Fibroblast of skin of abdomen (primary cell): ENCODE measurements around the gene ADIPOQ.
"Not testable (repeated sequence)": the region's sequence is repeated elsewhere in the genome, so short reads cannot be mapped to it uniquely, and the experiment has no call there.

Experiments
- DNase-seq: peaks from one replicate; pipeline ENCODE4 v3.0.0-alpha.2; 2013

ADIPOQ gene

DNA sequence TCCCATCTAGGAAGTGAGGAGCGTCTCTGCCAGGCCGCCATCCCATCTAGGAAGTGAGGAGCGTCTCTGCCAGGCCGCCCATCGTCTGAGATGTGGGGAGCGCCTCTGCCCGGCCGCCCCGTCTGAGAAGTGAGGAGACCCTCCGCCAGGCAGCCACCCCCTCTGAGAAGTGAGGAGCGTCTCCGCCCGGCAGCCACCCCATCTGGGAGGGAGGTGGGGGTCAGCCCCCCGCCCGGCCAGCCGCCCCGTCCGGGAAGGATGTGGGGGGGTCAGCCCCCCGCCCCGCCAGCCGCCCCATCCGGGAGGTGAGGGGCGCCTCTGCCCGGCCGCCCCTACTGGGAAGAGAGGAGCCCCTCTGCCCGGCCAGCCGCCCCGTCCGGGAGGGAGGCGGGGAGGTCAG is 31.3 kb downstream of the ADIPOQ start:
- not testable (repeated sequence) for DNase-seq

DNA sequence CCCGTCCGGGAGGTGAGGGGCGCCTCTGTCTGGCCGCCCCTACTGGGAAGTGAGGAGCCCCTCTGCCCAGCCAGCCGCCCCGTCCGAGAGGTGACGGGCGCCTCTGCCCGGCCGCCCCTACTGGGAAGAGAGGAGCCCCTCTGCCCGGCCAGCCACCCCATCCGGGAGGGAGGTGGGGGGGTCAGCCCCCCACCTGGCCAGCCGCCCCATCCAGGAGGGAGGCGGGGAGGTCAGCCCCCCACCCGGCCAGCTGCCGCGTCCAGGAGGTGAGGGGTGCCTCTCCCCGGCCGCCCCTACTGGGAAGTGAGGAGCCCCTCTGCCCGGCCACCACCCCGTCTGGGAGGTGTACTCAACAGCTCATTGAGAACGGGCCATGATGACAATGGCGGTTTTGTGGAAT is 31.7 kb downstream of the ADIPOQ start:
- DNase-seq = not testable (repeated sequence)

DNA sequence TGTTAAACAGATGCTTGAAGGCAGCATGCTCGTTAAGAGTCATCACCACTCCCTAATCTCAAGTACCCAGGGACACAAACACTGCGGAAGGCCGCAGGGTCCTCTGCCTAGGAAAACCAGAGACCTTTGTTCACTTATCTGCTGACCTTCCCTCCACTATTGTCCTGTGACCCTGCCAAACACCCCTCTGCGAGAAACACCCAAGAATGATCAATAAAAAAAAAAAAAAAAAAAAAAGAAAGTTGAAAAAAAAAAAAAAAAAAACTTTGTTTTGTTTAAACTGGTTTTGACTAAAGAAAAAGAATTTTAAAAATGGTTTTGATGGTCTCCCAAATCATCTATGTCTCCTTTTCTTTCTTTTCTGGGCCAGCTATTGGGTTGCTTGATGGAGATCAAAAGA is 32.3 kb downstream of the ADIPOQ start:
- not testable (repeated sequence) for DNase-seq

DNA sequence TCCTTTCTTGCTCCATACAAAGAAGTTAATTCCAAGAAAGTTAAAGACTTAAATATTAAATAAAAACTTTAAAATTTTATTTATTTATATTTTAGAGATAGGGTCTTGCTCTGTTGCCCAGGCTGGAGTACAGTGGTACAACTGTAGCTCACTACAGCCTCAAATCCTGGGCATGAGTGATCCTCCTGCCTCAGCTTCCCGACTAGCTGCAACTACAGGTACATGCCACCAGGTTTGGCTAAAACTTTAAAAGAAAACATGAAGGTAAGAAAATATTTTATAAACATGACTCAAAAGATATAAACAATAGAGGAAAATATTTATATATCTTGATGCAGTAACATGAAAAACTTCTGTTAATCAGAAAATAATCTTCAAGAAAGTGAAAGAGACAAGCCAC is 33.2 kb downstream of the ADIPOQ start:
- no peak for DNase-seq

DNA sequence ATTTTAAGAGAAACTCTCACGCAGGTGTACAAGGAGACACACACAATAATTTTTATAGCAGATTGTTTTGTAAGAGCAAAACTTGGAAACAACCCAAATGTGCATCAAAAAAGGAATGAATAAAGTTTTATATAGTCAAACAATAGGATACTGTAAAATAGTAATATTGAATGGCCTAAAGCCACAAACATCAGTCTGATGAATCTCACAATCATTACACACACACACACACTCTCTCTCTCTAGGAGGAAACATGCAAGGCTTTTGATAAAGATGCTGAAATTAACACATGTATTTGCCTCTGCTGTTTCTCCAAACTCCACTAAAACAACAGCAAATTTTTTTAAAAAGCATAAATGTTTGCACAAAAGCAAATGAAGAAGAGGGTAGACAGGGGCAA is 37.3 kb downstream of the ADIPOQ start:
- DNase-seq = no peak

DNA sequence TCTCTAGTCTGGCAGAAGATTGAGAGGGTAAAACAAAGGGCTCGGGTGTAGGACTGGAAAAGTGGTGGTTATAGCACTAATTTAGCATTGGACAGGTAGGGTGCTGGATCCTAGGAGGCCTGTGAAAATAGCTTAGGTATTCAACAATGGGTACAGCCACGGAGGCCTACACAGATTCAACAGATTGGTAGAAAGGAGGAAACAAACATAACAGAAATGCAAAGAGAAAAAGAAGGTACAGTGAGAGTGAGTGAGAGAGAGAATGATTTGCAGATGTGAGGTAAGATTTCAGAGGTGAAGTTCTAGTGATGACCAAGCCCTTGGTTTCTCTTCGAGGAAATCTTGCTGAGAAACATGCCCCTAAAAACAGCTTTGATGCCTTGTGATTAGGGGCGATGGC is 37.9 kb downstream of the ADIPOQ start:
- DNase-seq = no peak

DNA sequence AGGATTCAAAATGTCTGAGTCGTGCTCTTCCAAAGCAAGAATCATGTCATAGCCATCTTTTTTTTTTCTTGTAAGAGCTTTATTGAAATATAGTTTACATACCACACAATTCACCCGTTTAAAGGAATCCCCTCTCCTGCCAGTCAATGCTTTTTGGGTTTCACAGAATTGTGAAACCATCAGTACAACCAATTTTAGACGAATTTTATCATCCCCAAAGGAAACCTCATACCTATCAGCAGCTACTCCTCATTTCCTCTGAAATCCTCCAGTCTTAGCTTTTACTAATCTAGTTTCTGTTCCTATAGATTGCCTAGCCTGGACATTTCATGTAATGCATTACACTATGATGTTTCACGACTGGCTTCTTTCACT is 39.6 kb downstream of the ADIPOQ start:
- peak; percentile 67 for DNase-seq

DNA sequence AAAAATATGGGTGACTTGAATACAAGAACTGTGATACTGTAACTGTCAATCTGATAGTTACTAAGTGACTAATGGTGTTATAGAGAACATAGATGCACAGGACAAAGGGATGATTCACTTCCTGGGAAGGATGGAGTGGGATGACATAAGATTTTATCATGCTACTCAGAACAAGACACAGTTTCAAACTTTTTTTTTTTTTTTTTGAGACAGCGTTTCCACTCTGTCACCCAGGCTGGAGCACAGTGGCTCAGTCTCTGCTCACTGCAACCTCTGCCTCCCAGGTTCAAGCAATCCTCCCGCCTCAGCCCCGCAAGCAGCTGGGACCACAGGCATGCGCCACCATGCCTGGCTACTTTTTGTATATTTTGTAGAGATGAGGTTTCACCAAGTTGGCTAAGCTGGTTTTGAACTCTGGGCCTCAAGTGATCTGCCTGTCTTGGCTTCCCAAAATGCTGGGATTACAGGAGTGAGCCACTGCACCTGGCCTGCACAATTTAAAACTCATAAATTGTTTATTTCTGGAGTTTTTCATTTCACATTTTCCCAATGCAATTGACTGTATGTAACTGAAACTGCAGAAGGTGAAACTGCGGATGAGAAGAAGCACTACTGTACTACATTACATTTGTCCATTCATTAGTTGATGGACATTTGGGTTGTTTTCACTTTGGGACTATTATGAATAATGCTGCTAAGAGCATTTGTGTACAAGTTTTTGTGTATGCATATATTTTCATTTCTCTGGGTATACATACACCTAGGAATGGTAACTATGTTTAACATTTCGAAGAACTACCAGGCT is 40.6 kb downstream of the ADIPOQ start:
- DNase-seq = peak; percentile 85

DNA sequence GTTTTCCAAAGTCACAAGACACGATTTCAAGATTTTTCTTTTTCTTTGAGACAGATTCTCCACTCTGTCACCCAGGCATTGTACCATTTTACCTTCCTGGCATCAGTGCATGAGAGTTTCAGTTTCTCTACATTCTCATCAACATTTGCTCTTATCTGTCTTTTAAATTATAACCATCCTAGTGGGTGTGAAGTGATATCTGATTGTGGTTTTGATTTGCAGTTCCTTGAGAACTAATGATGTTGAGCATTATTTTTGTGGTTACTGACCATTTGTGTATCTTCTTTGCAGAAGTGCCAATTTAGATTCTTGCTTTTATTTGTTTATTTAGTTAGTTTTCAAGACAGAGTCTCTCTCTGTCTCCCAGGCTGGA is 41.2 kb downstream of the ADIPOQ start:
- no peak for DNase-seq

DNA sequence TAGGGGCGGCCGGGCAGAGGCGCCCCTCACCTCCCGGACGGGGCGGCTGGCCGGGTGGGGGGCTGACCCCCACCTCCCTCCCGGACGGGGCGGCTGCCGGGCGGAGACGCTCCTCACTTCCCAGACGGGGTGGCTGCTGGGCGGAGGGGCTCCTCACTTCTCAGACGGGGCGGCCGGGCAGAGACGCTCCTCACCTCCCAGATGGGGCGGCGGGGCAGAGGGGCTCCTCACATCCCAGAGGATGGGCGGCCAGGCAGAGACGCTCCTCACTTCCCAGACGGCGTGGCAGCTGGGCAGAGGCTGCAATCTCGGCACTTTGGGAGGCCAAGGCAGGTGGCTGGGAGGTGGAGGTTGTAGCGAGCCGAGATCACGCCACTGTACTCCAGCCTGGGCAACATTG is 42.4 kb downstream of the ADIPOQ start:
- DNase-seq = not testable (repeated sequence)

DNA sequence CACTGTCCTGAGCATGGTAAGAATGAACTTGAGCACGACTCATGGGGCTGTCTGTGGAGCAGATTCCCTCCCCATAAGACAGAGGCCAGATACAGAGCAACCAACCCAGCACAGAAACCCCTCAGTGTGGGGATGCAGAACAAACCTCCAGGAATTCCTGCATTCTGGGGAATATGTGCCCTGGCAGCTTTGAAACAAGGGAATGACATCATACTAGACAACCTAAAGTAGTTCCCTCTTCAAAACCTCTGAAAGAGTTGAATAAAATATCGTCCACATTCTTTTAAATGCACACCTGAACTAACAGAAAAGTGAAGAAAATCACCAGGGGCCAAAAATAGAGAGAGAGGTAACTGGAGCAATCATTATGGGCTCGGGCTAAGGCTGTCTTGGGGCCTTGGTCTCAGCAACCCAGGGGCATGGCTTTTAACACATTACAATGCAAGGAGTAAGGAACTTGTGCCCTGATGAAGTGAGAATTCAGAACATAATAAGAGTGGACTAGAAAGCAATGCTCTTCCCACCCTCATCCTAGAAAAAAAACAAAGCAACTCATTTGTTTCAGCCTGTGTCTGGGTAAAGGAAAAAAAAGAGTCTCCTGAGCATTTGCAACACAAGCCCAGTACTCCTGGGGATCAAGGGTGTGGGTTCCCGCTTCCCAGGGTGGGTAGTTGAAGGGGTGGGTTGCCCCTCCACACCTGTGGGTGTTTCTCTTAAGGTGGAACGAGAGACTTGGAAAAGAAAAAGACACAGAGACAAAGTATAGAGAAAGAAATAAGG is 43.9 kb downstream of the ADIPOQ start:
- no peak for DNase-seq

DNA sequence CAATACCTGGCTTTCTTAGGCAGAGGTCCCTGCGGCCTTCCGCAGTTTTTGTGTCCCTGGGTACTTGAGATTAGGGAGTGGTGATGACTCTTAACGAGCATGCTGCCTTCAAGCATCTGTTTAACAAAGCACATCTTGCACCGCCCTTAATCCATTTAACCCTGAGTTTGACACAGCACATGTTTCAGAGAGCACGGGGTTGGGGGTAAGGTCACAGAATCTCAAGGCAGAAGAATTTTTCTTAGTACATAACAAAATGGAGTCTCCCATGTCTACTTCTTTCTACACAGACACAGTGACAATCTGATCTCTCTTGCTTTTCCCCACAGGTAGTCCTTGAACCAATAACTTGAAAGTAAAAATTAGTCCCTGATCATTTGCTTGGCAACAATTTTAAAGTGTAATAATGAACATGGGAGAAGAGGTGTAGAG is 45.0 kb downstream of the ADIPOQ start:
- DNase-seq = not testable (repeated sequence)

DNA sequence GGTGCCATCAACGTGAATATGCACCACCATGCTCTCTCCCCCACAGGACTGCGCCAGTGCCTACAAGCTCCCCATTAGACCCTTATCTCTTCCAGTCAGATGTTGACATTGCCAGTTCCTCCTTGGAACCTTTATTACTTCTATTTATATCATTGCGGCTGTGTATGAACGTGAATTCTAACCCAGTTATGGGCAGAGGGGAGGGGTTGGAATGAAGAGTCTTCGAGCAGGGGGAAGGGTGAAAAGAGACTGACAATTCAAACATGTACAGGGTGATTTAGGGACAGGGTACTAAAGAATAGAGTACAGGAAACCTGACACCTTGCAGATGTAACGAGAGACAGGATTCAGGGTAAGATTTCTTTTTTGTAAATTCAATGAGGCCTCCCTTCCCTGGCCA is 46.1 kb downstream of the ADIPOQ start:
- DNase-seq = peak; percentile 31

DNA sequence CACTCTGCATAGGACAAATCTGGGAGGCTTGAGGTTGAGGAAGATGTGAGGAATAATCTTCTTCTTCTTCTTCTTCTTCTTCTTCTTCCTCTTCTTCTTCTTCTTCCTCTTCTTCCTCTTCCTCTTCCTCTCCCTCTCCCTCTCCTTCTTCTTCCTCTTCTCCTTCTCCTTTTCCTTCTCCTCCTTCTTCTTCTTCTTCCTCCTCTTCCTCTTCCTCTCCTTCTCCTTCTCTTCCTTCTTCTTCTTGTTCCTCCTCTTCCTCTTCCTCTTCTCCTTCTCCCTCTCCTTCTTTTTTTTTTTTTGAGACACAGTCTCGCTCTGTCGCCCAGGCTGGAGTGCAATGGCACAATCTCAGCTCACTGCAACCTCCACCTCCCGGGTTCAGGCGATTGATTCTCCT is 47.2 kb downstream of the ADIPOQ start:
- not testable (repeated sequence) for DNase-seq

DNA sequence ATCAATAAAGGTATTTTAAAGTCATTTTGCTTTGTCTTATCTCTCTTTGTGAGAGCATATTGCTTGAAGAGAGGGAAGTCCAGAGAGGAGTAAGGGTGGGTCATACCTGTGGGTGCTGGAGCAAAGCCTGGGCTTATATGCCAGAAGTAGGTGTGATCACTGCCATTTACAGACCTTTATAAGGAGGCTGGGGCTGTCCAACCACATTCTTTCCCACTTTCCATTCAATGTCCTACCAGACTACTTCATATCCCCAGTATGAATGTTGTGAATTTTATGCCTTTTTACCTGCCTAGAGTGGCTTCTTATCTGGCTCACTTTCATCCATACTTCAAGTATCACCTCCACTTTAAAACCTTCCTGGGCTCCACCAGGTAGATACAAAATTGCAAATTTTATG is 48.4 kb downstream of the ADIPOQ start:
- DNase-seq = no peak

DNA sequence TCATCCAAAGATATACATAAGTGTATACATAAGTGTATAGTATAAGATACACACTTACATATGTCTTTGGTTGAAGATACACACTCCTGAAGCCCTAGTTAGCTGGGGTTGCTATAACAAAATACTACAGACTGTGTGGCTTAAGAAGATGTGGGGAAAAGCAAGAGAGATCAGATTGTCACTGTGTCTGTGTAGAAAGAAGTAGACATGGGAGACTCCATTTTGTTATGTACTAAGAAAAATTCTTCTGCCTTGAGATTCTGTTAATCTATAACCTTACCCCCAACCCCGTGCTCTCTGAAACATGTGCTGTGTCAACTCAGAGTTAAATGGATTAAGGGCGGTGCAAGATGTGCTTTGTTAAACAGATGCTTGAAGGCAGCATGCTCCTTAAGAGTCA is 50.6 kb downstream of the ADIPOQ start:
- DNase-seq = not testable (repeated sequence)

DNA sequence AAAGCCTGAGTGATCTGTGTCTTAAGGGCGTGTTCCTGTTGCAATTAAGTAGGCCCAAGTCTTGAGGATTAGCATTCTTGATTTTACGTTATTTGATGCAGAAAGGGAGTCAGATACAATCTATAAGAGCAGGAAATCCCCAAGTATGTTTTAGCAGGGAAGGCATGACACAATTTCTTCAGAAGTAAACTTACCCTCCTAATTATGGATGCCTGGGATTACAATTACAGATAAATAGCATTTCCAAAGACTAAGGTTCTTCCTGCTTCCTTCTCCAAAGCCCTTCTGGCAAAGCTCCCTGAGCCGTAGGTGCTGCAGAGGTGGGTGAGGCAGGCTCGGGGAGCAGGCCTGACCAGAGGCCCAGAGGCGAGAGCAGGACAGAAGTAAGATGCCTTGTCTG is 52.9 kb downstream of the ADIPOQ start:
- DNase-seq = no peak

DNA sequence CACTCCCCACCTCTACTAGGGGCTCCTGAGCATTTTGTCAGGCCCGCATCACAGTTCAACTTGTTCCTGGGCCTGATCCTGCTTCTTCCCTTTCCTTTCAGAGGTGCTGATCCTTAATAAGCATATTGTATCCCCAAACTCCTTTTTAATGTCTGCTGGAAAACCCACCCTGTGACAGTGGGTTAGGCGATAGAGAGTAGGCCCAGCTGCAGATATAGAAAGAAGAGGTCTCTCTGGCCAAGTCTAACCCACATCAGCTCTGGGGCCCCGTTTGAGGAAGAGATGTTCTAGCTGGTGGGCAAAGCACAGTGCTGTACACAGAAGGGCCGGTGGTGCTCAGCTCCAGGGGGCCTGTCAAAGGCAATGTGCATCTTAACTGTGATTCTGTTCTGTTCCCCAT is 53.5 kb downstream of the ADIPOQ start:
- no peak for DNase-seq

DNA sequence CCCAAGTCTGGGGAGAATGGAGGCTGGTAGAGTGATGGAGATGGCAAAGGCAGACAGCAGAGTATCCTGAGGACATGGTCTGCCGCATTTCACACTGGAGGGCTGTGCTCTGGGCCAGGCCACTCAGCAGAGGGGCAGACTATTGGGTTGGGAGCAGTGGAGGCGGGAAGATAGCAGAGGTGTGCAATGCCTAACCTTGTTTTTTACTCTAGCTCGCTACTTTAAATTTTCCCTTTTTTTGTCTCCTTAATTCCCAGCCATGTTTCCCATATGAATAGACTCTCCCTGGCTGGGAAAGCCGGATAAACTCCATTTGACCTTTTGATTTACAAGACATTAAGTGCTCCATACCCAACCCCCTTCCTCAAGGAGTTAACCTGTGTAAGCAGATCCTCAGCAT is 54.4 kb downstream of the ADIPOQ start:
- no peak for DNase-seq

DNA sequence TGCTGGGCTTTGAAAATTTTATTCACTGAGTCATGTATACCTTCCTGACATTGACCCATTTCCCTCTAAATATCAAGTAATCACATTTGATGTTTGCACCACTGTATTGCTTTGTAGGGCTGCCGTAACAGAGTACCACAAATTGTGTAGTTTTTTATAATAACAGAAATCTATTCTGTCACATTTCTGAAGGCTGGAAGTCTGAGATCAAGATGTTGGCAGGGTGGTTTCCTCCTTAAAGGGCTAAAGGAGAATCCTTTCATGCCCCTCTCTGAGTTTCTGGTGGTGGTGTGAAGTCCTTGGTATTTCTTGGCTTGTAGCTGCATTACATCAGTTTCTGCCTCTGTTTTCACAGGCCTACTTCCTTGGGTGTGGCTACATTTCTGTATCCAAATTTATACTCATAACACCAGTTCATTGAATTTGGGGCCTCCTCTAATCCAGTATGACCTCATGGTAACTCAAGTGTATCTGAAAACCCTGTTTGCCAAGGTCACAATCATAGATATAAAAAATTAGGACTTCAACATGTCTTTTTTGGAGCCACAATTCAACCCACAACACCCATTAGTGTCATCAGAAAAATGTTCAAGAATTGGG is 58.7 kb downstream of the ADIPOQ start:
- DNase-seq = peak; percentile 31

DNA sequence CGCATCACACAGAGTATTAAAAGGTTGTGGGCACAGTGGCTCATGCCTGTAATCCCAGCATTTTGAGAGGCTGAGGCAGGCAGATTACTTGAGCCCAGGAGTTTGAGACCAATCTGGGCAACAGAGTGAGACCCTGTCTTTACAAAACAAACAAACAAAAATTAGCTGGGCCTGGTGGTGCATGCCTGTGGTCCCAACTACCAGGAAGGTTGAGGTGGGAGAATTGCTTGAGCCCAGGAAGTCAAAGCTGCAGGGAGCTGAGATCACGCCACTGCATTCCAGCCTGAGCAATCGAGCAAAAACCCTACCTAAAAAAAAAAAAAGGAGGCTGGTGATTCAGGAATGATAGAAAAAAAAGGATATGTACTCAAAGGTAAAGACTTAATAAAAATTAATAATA is 59.6 kb downstream of the ADIPOQ start:
- peak; percentile 39 for DNase-seq

DNA sequence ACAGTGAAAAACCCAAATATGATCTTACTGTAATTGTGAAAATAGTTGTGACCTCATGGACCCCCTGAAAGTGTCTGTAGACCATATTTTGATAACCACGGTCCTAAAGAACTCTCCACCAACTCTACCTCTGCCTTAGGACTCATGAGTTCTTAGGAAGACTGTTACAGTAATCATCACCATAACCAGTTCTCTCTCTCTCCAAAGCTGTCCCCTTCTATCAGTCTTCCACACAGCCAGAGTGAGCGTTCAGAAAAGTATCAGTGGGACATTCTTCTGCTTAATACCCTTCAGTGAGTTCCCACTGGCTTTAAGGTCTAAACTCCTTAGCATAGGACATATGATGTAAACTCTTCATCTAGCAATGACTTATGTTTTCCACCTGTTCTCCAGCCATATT is 60.2 kb downstream of the ADIPOQ start:
- DNase-seq = no peak

DNA sequence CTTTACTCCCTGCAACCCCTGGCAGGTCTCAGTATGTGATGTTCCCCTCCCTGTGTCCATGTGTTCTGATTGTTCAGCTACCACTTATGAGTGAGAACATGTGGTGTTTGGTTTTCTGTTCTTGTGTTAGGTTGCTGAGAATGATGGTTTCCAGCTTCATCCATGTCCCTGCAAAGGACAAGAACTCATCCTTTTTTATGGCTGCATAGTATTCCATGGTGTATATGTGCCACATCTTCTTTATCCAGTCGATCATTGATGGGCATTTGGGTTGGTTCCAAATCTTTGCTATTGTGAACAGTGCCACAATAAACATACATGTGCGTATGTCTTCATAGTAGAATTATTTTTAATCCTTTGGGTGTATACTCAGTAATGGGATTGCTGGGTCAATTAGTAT is 61.2 kb downstream of the ADIPOQ start:
- not testable (repeated sequence) for DNase-seq

DNA sequence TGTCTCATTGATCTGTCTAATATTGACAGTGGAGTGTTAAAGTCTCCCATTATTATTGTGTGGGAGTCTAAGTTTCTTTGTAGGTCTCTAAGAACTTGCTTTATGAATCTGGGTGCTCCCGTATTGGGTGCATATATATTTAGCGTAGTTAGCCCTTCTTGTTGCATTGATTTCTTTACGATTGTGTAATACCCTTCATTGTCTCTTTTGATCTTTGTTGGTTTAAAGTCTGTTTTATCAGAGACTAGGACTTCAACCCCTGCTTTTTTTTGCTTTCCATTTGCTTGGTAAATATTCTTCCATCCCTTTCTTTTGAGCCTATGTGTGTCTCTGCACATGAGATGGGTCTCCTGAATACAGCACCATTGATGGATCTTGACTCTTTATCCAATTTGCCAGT is 64.6 kb downstream of the ADIPOQ start:
- DNase-seq = not testable (repeated sequence)
